Skeletal muscle cell (primary cell): ENCODE data around the gene OGFOD3.
"Not testable (repeated sequence)": the region's sequence is repeated elsewhere in the genome, so short reads cannot be mapped to it uniquely, and the experiment has no call there.

ENCODE experiments used
- DNase-seq: peaks from one replicate; pipeline ENCODE4 v3.0.0-alpha.2; 2010; ENCODE audit warnings: low read depth
- H3K4me3 ChIP-seq: 2 replicates; pipeline ENCODE4 v1.5.1; 2011; ENCODE audit warnings: low read depth, mild to moderate bottlenecking, control low read depth, low read length, moderate library complexity

The OGFOD3 gene

DNA sequence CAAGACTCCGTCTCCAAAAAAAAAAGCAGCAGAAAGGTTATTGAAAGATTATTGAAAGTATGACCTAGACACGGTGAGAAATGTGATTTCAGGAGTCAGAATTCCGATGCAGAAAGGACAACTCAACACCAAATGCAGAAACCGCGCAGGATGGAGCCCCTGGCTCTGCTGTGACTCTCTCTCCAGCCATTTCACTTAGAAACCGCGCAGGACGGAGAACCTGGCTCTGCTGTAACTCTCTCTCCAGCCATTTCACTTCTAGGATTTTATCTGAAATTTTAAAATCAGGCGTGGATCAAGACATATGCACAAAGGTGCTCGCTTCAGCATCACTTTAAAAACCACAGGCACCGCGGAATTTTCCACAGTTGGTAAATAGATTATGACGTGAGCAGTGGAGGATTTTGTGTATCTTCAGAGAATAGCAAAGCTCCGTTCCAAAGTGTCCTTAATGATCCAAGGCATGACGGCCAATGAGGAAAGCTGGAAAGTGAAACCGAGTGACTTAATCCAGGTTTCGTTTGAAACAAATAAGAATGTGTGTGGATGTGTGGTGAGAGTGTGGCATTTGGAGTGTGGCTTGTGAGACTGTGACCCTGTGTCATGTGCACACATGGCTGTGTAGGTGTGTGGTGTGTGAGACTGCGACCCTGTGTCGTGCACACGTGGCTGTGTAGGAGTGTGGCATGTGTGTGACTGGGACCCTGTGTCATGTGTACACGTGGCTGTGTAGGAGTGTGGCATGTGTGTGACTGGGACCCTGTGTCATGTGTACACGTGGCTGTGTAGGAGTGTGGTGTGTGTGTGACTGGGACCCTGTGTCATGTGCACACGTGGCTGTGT lies 37.3 kb downstream of the OGFOD3 start:
- peak overlapping the region; percentile 23 for H3K4me3 ChIP-seq
- no peak for DNase-seq

DNA sequence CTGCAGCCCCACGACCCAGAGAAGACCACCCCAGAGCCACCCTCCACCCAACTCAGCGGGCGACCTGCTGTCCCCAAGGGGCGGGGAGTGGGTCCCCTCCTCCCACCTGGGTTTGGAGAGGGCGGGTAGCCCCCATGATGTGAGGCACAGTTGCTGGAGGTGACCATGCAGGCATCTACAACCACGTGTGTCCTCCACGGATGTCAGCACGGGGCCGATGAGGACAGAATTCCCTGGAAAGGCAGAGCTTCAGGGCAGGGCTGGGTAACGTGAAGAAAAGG lies 39.7 kb downstream of the OGFOD3 start:
- DNase-seq: no peak
- no peak overlapping the region for H3K4me3 ChIP-seq

DNA sequence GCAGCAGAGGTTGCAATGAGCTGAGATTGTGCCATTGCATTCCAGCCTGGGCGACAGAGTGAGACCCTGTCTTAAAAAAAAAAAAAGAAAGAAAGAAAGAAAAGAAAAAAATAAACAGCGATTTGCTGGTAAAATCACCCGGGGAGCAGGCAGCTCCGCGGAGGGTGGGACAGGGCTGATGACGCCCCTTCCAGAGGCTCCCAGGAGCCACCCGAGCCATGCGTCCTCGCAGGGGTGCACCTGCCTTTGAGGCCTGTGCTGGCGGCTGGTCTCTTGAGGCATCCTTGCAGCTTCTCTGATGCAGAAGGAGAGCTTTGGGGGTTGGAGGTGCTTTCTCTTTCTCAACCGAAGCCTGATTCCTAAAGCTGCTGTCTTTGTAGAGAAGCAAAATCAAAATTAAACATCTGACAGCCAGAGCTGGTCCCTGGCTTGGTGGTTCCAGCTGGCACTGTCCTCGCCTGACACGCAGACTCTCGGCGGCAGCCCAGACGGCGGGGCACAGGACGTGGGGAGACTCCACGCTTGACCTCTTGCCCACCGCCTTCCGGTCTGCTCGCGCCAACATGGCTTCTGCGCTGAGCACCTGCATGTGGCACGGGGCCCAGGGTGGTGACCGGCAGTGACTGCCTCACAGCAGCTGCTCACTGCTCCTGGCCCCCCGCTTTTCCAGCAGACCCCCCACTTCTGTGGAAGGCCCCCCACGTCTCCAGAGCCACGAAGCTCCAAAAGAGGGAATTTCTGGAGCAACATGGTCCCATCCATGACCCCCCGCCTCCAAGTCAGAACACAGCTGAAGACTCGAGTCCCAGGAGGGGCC lies 40.3 kb downstream of the OGFOD3 start:
- no peak for DNase-seq
- no peak overlapping the region for H3K4me3 ChIP-seq

DNA sequence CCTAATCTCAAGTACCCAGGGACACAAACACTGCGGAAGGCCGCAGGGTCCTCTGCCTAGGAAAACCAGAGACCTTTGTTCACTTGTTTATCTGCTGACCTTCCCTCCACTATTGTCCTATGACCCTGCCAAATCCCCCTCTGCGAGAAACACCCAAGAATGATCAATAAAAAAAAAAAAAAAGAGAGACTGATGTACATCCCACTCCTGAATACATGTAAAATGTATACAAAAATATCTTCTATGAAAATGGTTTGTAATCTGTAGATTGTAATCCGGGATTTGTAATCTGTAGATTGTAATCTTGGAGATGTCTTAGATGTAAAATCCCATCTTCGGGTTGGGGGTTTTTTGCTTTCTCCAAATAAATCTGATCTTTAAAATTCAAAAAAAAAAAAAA lies 41.1 kb downstream of the OGFOD3 start:
- not testable (repeated sequence) for DNase-seq, H3K4me3 ChIP-seq

DNA sequence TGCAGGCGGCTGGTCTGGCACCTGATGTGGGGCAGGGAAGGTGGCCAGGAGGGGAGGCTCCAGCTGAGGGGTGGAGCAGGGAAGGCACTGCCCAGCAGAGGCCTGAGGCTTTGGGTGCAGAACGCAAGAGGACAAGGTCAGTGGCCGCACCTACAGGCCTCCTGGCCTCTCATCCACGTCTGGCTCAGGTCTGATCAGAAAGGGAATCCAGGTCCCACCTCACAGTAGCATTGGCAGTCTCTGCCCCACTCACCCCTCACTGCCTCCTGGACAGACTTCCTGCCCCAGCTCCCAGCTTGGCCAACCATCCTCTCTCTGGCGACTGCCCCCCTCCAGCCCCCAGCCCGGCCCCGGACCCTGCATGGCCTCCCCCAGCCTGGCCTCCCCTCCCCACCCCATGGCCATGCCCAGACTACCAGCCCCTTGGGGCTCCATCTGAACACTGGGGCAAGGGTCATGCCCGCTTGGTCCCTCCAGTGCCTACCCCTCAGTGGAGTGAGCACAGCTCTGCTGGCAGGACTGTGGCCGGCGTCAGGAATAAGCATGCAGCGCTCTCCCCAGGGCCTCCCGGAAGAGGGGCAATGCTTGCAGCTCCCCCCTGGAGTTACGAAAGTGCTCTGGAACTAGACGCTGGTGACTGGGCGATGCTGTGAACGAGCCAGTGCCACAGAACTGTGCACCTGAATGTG lies 42.2 kb downstream of the OGFOD3 start:
- H3K4me3 ChIP-seq: no peak overlapping the region
- DNase-seq: no peak

DNA sequence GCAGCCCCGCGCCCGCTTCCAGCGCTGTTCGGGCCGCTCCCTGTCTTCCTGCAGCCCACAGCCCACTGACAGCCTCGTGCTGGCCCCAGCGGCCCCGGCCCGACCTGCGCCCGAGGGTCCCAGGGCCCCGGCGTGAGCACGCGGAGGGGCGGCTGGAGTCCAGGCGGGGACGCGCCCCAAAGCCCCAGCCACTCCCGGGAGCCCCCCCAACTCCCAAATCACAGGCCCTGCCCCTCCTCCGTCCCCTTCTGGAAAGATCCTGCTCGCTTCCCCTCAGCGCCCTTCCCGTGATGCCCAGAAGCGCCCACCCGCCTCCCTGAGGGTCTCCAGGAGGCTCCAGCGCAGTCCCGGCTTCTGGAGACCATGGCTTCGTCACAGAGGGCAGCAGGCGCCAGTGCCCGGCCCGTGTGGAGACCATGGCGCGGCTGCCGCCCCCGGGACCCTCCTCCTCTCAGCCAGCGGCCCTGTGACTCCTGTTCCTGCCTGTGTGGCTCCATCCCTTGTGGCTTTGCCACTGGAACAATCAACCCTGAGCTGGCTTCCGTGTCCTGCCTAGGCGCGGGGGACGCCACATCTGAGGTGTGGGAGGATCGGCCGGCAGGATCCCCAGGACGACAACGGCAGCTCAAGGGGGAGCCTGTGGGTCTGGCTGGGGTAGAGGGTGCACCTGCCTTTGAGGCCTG lies 42.9 kb downstream of the OGFOD3 start:
- no peak for DNase-seq
- no peak overlapping the region for H3K4me3 ChIP-seq

DNA sequence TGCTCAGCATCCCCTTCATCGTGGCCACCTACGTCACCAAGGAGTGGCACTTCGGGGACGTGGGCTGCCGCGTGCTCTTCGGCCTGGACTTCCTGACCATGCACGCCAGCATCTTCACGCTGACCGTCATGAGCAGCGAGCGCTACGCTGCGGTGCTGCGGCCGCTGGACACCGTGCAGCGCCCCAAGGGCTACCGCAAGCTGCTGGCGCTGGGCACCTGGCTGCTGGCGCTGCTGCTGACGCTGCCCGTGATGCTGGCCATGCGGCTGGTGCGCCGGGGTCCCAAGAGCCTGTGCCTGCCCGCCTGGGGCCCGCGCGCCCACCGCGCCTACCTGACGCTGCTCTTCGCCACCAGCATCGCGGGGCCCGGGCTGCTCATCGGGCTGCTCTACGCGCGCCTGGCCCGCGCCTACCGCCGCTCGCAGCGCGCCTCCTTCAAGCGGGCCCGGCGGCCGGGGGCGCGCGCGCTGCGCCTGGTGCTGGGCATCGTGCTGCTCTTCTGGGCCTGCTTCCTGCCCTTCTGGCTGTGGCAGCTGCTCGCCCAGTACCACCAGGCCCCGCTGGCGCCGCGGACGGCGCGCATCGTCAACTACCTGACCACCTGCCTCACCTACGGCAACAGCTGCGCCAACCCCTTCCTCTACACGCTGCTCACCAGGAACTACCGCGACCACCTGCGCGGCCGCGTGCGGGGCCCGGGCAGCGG lies 43.6 kb downstream of the OGFOD3 start:
- no peak for DNase-seq
- H3K4me3 ChIP-seq: no peak overlapping the region

DNA sequence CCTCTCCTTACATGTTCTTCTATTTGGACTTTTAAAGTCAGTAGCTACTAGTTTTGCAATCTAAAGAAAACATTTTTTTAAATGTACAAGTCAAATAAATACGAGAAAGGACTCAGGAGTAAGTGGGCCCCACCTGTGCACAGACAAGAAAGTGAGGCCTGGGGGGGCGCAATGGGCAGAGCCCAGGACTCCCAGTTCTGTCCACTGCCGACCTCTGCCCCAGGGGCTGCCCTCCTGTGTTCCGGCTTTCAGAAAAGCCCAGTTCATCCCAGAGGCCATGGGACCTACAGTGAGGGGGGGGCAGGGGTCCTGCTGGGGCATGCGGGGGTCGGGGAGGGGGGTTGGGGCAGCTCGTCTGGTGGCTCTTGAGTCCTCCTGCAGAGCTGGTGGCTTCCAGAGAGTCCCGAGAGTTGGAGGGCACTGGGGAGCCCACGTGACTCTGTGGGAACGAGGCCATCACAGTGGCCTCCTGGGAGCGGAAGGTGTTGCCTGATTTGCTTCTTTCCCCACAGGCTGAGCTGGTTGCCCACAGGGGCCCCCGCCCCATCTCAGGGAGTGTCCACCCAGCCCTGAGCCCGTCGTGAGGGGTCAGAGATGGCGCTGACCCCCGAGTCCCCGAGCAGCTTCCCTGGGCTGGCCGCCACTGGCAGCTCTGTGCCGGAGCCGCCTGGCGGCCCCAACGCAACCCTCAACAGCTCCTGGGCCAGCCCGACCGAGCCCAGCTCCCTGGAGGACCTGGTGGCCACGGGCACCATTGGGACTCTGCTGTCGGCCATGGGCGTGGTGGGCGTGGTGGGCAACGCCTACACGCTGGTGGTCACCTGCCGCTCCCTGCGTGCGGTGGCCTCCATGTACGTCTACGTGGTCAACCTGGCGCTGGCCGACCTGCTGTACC lies 44.4 kb downstream of the OGFOD3 start:
- DNase-seq: no peak
- H3K4me3 ChIP-seq: no peak overlapping the region

DNA sequence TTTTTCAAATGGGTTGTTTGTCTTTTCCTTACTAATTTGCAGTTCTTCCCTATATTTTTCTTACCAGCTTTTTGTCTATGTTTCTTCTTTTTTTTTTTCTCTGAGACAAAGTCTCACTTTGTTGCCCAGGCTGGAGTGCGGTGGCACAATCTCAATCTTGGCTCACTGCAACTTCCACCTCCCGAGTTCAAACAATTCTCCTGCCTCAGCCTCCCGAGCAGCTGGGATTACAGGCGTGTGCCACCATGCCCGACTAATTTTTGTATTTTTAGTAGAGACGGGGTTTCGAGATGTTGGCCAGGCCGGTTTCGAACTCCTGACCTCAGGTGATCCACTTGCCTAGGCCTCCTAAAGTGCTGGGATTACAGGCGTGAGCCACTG lies 45.3 kb downstream of the OGFOD3 start:
- DNase-seq, H3K4me3 ChIP-seq: not testable (repeated sequence)

DNA sequence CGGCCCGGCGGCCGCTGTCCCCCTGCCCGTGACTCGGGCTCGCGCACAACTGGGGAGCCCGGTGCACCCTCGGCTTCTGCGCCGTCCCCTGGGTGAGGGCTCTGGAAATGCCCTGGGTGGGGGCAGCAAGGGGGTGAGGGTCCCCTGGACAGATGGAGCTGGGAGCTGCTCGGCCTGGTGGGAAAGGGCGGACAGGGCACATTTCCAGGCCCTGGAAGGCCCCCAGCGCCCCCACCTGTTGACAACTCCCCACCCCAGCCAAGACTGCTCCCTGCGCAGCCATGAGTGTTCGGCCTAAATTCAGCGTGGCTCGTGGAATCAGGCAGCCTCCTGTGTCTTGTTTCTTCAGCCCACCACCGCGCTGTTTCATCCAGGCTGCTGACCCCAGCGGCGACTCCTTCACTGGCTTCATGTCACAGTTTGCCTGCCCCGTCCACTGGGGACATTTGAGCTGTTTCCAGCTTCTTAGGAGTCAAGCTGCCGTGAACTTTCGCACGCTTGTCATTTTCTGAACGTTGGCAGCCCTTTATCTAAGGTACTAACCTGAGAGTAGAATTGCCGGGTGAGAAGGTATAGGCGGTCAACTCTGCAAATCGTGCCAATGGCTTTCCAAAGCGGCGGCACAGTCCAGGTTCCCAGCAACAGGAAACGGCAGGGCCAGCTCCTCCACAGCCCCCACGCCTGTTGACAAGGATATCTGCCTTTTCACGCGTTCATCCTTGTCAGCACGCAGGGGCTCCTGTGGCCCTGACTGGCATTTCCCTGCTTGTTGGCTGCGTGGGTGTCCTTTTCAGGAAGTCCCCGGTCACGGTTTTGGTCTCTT lies 45.9 kb downstream of the OGFOD3 start:
- peak overlapping the region; percentile 18 for H3K4me3 ChIP-seq
- DNase-seq: no peak

DNA sequence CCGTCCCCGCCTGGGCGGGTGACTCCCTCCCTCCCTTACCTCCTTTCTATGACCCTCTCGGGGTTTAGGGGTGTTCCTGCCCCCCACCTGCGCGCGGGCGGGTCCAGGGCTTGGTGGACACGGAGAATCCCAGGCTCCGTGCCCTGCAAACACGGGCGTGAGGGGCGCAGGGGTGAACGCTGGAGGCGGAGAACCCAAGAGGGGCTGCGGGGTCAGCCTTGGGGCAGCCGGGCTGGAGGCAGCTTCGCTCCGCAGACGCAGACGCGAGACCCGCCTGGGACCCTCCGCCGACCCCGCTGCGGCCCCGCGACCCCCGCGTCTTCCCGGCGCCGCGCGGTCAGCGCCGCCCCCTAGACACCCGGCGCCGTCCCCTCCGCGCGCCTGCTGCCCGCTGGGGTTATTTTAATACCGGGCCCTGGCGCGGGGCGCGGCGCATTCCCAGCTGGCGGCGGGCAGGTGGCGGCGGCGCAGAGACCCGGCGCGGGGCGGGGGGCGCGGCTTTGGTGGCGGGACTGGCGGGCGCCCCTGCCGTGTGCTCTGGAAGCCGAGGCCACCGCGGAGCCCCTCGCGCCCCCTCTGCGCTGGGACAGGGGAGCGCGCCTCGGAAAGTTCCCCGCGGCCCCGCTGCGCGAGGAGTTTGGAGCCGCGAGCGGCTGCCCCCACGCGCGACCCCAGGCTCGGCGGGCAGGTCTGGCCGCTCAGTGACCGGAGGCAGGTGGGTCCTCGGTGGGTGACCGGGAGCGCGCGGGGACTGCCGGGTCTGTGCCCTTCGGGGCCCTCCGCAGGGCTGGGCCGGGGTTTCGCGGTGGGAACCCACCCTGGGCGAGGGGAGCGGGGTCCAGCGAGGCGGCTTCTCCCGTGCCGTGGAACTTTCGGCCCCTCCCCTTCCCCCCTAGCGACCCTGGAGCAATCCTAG lies 46.8 kb downstream of the OGFOD3 start, which contains the start of gene UTS2R:
Gene UTS2R (plus strand): TSS at position 433 of the 916 bp plus-strand sequence. CDS start 2,560 bp downstream, outside the sequence.
- no peak for DNase-seq
- peak within 1 kb of the TSS; percentile 24 for H3K4me3 ChIP-seq

DNA sequence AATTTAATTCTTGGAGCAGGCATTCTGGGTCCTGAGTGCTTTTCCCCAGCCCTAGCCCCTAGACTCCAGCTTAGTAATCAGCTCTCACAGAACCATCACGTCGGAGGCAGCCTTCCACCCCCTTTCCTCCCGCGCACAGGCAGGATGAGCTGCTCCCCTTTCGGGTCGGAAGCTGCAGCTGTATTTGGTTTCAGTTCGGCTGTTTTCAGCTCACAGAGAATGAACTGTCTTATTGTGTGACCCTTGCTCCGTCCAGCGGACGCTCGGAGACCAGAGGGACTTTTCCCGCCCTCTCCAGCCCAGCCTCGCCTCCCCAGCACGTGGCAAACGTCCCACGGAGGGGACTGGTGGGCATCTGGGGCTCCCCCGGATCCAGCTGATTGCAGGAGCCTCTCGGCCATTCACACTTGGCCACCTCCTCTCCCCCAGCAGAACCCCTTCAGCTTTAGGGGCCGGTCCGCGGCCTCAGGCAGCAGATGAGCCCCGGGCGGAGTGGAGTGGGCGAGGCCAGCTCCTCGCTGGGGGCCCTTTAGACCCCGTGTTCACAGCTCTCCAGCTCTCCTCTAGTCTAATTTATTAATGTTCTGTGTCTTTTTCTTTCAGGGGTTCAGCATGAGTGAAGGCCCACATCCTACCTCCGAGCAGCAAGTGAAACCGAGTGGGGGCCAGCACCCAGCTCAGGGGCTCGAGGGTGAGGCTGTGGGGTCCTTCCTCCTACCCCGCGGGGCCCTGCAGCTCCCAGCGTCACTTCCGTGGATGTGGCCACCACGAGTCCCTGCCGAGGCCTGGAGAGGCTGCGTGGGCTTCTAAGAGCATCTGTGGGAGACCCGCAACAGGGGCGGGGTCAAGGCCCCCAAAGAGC lies 47.7 kb downstream of the OGFOD3 start:
- DNase-seq: no peak
- H3K4me3 ChIP-seq: peak overlapping the region; percentile 24

DNA sequence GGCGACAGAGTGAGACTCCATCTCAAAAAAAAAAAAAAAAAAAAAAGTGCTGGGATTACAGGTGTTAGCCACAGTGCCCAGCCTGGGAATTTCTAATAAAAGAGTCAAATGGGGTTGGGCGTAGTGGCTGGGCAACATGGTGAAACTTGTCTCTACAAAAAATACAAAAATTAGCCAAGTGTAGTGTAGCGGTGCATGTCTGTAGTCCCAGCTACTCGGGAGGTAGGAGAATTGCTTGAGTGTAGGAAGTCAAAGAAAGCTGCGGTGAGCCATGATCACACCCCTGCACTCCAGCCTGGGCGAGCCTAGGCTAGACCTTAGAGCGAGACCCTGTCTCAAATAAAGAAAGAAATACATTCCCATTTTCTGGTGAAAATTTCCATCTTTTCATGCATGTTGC lies 49.2 kb downstream of the OGFOD3 start:
- H3K4me3 ChIP-seq: no peak overlapping the region
- DNase-seq: no peak

DNA sequence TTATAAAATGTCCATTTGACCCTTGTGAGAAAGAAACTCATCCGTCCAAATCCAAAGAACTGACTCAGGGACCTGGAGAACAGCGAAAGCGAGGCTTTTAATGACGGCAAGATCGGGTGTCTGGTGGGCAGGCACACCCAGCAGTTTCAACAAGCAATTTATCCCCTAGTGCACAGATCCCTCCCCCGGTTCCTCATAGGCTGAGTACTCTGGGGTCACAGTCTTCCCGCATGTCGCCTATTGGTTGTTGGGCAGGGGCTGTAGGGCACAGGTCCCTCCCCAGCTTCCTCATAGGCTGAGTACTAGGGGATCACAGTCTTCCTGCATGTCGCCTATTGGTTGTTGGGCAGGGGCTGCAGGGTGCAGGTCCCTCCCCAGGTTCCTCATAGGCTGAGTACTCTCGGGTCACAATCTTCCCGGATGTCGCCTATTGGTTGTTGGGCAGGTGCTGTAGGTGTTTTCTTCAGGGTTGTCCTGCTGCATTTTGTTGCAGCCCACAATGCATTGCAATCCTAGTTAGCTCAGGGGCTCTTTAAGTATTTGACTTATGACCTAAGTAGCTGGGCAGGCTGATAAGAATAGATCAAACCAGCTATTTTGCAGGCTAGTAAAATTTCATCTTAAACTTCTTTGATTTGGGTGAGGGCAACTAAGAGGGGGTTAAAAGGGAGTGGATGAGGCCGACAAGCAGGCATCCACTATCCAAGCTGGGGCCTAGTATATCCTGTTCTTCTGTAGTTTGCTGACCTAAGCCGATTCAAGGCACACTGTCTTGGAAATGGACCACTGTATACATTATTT lies 50.5 kb downstream of the OGFOD3 start:
- H3K4me3 ChIP-seq: no peak overlapping the region
- DNase-seq: no peak

DNA sequence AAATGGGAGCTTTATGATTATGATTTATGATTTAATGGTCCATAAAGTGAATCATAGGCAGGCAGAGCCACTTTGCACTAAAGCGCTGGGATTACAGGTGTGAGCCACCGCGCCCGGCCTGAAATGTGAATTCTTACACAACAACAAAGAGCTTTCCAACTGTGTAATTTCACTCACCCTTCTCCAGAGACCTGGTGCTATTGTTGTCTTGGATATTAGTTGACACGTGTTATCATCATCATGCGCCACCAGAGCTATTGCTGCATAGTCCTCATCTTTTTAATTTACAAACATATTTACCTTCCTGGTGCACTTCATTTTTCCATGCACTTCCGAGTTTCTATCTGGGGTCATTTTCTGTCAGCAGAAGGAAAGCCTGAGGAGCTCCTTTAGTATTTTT lies 51.6 kb downstream of the OGFOD3 start:
- no peak overlapping the region for H3K4me3 ChIP-seq
- no peak for DNase-seq
